Kidney (tissue), 14 donors: ENCODE results near the gene WNT7B. TPM values are rescaled to one million over a fixed set of nuclear protein-coding genes. Genes with fewer than 3 reads are reported as not detected.

Source experiments
- DNase-seq, 5 donors: peaks; one replicate each; pipeline ENCODE4 v3.0.0-alpha.2; 2013 to 2020
- FAIRE-seq: peaks from 2 replicates; lab custom pipeline; 2012; peaks lifted over from hg19 to GRCh38; lab: Jason Lieb, UNC
- H3K27ac ChIP-seq, 2 donors: one replicate each; pipeline ENCODE4 v1.7.0; 2013; ENCODE audit warnings: low read depth in 2 of 2, low read length in 2 of 2, inconsistent platforms in 1 of 2
- H3K27me3 ChIP-seq: one replicate; pipeline ENCODE4 v1.7.1; 2013; ENCODE audit warnings: low read length, inconsistent platforms; ENCODE audit not compliant: control insufficient read depth, insufficient read depth
- H3K36me3 ChIP-seq, 3 donors: one replicate each; pipeline versions ENCODE4 v1.7.0 to v1.7.1; 2013; ENCODE audit warnings: low read length in 3 of 3, control low read depth in 1 of 3, inconsistent platforms in 1 of 3; ENCODE audit not compliant: insufficient read depth in 3 of 3, control insufficient read depth in 2 of 3
- H3K4me1 ChIP-seq, 3 donors: one replicate each; pipeline versions ENCODE4 v1.7.0 to v1.7.1; 2013; ENCODE audit warnings: low read length in 3 of 3, inconsistent platforms in 1 of 3, low read depth in 1 of 3; ENCODE audit not compliant: control insufficient read depth in 2 of 3, insufficient read depth in 2 of 3
- H3K4me3 ChIP-seq, 3 donors: one replicate each; pipeline versions ENCODE4 v1.7.0 to v1.8.1; 2013; ENCODE audit warnings: low read length in 3 of 3, control low read depth in 1 of 3, inconsistent platforms in 1 of 3
- H3K9ac ChIP-seq, 3 donors: one replicate each; pipeline versions ENCODE4 v1.7.0 to v1.7.1; 2013; ENCODE audit warnings: low read length in 3 of 3, control low read depth in 1 of 3, inconsistent platforms in 1 of 3
- H3K9me3 ChIP-seq, 3 donors: one replicate each; pipeline versions ENCODE4 v1.7.0 to v1.7.1; 2013; ENCODE audit warnings: low read length in 3 of 3, control low read depth in 1 of 3, inconsistent platforms in 1 of 3; ENCODE audit not compliant: control insufficient read depth in 2 of 3, insufficient read depth in 1 of 3
- intact Hi-C: fragments of 100-400 bp; cut with DNase I; formaldehyde crosslinking; loops from one replicate; pipeline ENCODE4 v1.11.1; 2022
- polyA plus RNA-seq: library from polyadenylated mRNA; stranded (reverse); fragments of 350-450 nt; fragmentation: Illumina TruSeq; extraction: RNeasy Lipid Tissue Mini Kit (QIAGEN cat#74804); gene quantifications from one replicate; pipeline ENCODE4 v1.2.3, GENCODE V29; 2014; ENCODE audit warnings: low read depth, low replicate concordance; ENCODE audit not compliant: insufficient read depth
- total RNA-seq: library from RNA; stranded (reverse); fragmentation: NEBNext Ultra II Directional; extraction: Animal tissue kit (Norgen Biotek cat#: 25700); gene quantifications from one replicate; pipeline ENCODE4 v1.2.1, GENCODE V29; 2021
- TF ChIP-seq, protein P1 (sequence below): IDR thresholded peaks from 3 replicates; pipeline ENCODE4 v1.5.1; 2012; ENCODE audit warnings: mild to moderate bottlenecking, moderate library complexity, borderline replicate concordance; ENCODE audit not compliant: insufficient read depth; ENCODE audit errors: extremely low read depth
- donor health status: control.
- donor health status: control.
- donor health status: control.
- donor health status: control.
- donor health status: control.
- donor health status: DM: yes; HTN: yes; CAD: no.
- donor health status: Normal renal cell carcinoma (clear cell type).

WNT7B gene
- total and polyA plus RNA-seq, 2 donors from 2014 or later: 1.6 to 2.4 TPM

GRCh38 chr22:45970705-45971407, 6.1 kb downstream of the WNT7B start:
- no peaks in the 10 kb centered on the region for H3K9me3 ChIP-seq
- H3K4me1 ChIP-seq: peaks cover 0 to 6% (median 0%) of the 10 kb centered on the region in 3 donors
- intact Hi-C loops: no loop called here
- no peak overlapping the region for H3K27ac ChIP-seq
- H3K9ac ChIP-seq: no peak overlapping the region
- H3K4me3 ChIP-seq: peak overlapping the region in 1 of 3 donors; percentile 21
- H3K36me3 ChIP-seq: no peaks in the 10 kb centered on the region
- H3K27me3 ChIP-seq: peaks cover 23% of the 10 kb centered on the region
- TF ChIP-seq, protein P1, sequence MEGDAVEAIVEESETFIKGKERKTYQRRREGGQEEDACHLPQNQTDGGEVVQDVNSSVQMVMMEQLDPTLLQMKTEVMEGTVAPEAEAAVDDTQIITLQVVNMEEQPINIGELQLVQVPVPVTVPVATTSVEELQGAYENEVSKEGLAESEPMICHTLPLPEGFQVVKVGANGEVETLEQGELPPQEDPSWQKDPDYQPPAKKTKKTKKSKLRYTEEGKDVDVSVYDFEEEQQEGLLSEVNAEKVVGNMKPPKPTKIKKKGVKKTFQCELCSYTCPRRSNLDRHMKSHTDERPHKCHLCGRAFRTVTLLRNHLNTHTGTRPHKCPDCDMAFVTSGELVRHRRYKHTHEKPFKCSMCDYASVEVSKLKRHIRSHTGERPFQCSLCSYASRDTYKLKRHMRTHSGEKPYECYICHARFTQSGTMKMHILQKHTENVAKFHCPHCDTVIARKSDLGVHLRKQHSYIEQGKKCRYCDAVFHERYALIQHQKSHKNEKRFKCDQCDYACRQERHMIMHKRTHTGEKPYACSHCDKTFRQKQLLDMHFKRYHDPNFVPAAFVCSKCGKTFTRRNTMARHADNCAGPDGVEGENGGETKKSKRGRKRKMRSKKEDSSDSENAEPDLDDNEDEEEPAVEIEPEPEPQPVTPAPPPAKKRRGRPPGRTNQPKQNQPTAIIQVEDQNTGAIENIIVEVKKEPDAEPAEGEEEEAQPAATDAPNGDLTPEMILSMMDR: no peak
- no peak for FAIRE-seq
- peak in 3 of 5 donors; percentile 28 to 50 (median 37) for DNase-seq

GRCh38 chr22:45969801-45970470, 7.0 kb downstream of the WNT7B start:
- peaks cover 23% of the 10 kb centered on the region for H3K27me3 ChIP-seq
- no peaks in the 10 kb centered on the region for H3K9me3 ChIP-seq
- no peaks in the 10 kb centered on the region for H3K36me3 ChIP-seq
- TF ChIP-seq, protein P1: no peak
- FAIRE-seq (no peak), DNase-seq (peak in 1 of 5 donors; percentile 15)
- H3K4me1 ChIP-seq: peaks cover 0 to 4% (median 0%) of the 10 kb centered on the region in 3 donors
- no peak overlapping the region for H3K4me3 ChIP-seq
- intact Hi-C loops: no loop called here
- no peak overlapping the region for H3K27ac ChIP-seq
- no peak overlapping the region for H3K9ac ChIP-seq

- Histone ChIP-seq H3K9me3 (no peaks in the 10 kb centered on the region), H3K4me3 (no peak overlapping the region), H3K36me3 (no peaks in the 10 kb centered on the region), H3K9ac (no peak overlapping the region), H3K27ac (no peak overlapping the region), H3K4me1 (peaks cover 0 to 4% (median 0%) of the 10 kb centered on the region in 3 donors), H3K27me3 (peaks cover 19% of the 10 kb centered on the region)
- TF ChIP-seq, protein P1: no peak
- FAIRE-seq (no peak), DNase-seq (peak in 2 of 5 donors; percentile 14 to 29)
- intact Hi-C loops: no loop called here
Observed at GRCh38 chr22:45969414-45969799, 7.6 kb downstream of the WNT7B start.
